ENCODE results near the gene RCOR3. TPM values are rescaled to one million over a fixed set of nuclear protein-coding genes. Genes with fewer than 3 reads are reported as not detected.
A peak's percentile ranks its signal among the peaks of the same experiment; 100 is the strongest.

The RCOR3 gene
- total RNA-seq, 1 donor from 2014 or later: 40.4 TPM

- FAIRE-seq (no peak), DNase-seq (ENCODE audit: low spot score in 2 of 2) (peak; percentile 36 to 48)
Observed at GRCh38 chr1:211323156-211324063, 64.2 kb downstream of the RCOR3 start.

DNA sequence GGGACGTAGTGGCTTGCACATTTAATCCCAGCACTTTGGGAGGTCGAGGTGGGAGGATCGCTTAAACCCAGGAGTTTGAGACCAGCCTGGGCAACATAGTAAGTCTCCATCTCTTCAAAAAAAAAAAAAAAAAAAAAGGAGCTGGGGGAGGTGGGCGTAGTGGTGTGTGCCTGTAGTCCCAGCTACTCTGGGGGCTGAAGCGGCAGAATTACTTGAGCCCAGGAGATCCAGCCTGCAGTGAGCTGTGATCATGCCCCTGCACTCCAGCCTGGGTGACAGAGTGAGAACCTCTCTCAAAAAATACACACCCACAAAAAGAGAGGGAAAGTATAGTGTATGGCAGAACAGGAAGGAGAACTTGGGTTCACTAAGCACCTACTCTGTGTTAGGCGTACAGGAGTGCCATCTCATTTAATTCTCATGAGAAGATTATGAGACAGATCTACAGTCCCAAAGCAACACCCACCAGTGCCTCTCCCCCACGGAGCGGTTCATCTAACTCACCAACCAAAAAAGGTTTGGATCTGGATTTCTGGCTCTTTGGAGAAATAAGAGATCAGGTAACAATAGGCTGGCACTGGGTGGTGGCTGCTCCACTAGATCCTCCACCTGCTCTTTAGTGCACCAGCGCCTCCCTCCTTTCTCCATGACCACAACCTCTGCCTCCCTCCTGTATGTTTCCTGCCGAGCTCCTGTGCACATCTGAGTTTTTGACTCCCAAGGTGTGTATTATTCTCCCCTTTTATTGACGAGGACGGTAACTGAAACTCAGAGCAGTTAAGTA is 66.0 kb downstream of the RCOR3 start:
- DNase-seq (ENCODE audit: low spot score in 2 of 2): no peak
- no peak for FAIRE-seq

GRCh38 chr1:211326140-211326527 is 67.0 kb downstream of the RCOR3 start:
- FAIRE-seq: no peak

DNA sequence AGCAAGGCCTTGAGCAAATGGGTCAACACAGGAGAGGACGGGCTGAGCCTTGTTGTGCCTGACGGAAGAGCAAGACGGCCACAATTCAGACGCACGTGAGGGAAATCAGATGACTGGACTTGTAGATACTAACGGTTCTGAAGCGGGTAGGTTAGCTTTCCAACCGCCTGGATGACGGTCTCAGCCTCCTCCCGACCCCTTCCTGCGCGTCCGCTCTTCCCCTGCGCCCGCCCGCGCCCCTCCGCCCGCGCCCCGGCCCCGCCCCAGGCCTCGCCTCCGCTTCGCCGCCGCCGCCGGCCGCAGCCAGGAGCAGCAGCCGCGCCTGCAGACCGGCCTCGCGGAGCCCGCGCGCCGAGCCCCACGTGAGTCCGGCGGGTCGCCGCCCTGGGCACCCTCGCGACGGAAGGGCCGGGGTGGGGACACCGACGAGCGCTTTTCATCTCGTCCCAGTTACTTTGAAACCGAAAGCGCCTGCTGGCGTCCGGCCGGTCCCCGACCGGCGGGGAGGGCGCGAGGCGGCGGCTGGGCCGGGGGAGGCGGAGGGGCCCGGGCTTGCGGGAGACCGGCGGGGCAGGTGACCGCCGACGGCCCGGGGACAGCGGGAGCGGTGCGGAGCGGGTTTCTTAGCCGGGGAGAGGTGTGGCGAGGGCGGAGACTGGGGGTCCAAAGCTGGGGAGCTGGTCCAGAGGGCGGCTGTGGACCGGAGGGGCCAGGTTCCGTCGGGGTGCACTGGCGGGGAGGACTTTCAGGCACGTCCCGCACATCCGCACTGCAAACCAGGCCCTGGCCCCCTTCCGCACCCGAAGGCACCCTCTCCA is 67.6 kb downstream of the RCOR3 start, which contains the start of gene TRAF5:
TSS of gene TRAF5 (plus strand) at position 306 of the 818 bp plus-strand sequence. CDS start 26,407 bp downstream, outside the sequence.
- FAIRE-seq (no peak), DNase-seq (ENCODE audit: low spot score in 2 of 2) (peak; percentile 51 to 56)

More at GRCh38 chr1:211326140-211326527, 67.0 kb downstream of the RCOR3 start:
- no peak for DNase-seq (ENCODE audit: low spot score in 2 of 2)

GRCh38 chr1:211327346-211327921 is 68.3 kb downstream of the RCOR3 start:
- DNase-seq (ENCODE audit: low spot score in 2 of 2) (no peak), FAIRE-seq (no peak)

DNA sequence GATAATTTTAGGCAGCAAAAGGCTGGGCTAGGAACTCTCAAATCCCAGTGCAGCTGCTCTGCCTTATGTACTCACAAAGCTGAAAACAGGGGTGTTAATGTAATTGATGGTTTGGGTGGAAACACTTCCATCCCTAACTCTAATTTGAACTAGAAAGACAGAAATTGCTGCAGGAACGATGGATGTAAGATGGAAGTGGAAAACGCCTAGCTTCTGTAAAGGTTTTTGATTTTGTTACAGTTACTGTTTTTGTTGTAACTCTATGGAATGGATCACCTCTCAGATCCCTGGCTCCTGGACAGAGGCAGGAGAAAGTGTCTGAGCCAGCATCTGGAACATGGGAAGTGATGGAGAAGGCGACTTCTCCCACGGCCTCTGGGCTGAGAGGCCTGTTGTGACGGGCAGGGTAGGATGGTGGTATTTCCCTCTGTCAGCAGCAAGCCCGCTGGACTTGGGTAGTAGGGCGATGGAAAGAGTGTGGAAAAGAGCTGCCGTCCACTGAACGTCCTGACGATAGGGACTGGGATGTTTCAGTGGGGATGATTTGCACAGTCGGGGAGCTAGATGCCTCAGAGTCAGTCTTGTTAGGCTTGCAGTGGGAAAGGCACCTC is 69.0 kb downstream of the RCOR3 start:
- no peak for FAIRE-seq
- DNase-seq (ENCODE audit: low spot score in 2 of 2): no peak

- DNase-seq (ENCODE audit: low spot score in 2 of 2): no peak
- FAIRE-seq: no peak
Observed at GRCh38 chr1:211328866-211329475, 69.8 kb downstream of the RCOR3 start.

- FAIRE-seq: no peak
- DNase-seq (ENCODE audit: low spot score in 2 of 2): no peak
Observed at GRCh38 chr1:211329764-211330201, 70.6 kb downstream of the RCOR3 start.

DNA sequence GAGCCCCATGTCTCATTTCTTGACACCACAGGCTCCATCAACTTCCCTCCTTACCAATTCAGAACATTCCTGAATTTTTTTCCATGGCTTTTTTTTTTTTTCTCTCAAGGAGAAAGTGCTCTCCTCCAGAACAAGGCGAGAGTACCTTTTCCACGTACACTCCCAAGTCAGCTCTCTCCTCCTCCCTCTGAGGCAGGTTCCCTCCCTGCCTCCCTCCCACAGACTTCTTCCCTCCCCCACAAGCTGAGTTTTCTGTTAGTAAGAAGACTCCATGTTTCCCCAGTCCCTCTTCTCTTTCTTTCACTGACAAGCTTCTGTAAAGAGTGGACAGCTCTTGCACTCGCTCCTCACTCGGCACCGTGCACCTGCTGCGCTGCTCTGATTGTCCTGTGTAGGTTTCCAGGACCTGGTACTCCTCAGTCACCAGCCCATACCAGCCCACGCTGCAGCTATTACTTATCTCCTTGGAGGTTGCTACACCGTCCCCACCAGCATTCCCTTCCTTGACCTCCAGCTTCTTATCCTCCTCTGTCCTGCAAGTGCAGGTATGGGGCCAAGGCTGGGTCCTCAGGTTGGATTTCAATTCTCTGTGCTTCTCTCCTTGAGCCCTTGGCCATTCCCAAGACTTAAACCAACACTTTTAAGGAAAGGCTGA is 71.2 kb downstream of the RCOR3 start:
- no peak for FAIRE-seq

DNA sequence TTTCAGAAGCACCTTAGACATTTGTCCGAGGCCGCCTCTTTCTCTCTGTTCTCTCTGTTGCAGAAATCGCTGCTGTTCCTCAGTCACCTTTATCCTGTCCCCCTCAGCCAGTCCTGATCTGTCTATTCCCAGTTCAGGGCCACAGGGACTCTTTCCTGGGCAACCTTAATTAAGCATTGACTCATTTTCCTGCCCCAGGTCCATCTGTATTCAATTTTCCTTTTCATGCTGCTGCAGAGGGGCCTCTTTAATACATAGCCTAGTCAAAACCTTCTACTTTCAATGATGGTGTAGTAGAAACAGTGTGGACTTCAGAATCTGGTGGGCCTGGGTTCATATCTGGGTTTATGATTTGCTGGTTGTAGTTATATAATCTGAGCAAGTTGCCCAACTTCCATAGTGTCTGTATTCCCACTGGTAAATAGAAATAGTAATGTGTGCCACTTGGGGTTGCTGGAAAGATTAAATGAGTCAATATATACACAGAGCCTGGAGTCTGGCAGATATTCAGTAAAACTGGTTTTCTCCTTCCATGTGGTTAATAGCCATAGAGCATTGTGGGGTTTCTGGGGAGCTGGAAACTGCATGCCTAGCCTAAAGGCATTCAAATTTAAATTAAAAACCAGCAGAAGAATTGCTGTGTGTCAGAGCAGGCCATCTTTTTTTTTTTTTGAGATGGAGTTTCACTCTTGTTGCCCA is 72.0 kb downstream of the RCOR3 start:
- no peak for DNase-seq (ENCODE audit: low spot score in 2 of 2)

More for the DNA sequence above, 71.2 kb downstream of the RCOR3 start:
- no peak for DNase-seq (ENCODE audit: low spot score in 2 of 2)

DNA sequence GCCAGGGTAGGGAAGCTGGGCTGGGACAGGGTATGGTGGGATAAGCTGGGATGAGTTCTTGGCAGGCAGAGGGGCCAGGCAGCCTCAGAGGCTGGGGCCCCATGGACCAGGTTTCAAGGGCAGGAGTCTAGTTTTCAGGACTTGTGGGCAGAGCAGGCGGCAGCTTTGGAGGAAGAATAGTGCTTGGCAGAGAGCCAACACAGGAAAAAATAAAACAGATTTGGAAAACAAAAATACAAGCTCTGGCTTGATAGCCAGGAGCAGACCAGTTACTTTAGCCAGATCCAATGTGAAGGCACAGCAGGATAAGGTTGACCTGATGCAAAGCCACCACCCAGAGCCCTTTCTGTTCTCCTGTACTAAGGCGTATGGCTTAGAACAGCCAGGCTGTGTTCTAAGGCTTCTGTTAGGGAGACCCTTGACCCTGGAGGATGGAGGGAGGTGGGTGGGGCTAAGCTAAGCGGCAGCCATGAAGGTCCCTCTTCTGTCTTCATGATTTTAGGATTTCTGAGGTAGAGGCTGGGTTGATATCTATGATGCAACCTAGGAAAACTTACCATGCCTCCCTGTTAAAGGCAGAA is 73.0 kb downstream of the RCOR3 start:
- FAIRE-seq: no peak
- no peak for DNase-seq (ENCODE audit: low spot score in 2 of 2)

More for the DNA sequence above, 72.0 kb downstream of the RCOR3 start:
- FAIRE-seq: no peak

GRCh38 chr1:211332830-211333229 is 73.7 kb downstream of the RCOR3 start:
- FAIRE-seq (no peak), DNase-seq (ENCODE audit: low spot score in 2 of 2) (no peak)

DNA sequence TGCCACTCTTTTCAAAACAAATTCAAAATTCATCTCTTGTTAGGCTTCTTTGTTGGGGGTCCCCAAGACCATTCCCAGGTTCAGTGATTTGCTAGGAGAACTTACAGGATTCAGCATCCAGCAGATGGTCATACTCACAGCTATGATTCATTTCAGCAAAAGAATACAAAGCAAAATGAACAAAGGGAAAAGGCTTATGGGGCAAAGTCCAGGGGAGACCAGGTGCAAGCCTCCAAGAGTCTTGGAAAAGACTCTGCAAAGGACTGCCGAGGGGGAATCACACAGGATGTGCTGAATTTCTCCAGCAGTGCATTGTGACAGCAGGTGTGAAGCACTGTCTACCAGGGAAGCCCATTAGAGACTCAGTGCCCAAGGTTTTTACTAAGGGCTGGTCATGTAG is 74.7 kb downstream of the RCOR3 start:
- DNase-seq (ENCODE audit: low spot score in 2 of 2) (no peak), FAIRE-seq (no peak)

- FAIRE-seq (no peak), DNase-seq (ENCODE audit: low spot score in 2 of 2) (no peak)
Observed at GRCh38 chr1:211334986-211335385, 75.8 kb downstream of the RCOR3 start.

DNA sequence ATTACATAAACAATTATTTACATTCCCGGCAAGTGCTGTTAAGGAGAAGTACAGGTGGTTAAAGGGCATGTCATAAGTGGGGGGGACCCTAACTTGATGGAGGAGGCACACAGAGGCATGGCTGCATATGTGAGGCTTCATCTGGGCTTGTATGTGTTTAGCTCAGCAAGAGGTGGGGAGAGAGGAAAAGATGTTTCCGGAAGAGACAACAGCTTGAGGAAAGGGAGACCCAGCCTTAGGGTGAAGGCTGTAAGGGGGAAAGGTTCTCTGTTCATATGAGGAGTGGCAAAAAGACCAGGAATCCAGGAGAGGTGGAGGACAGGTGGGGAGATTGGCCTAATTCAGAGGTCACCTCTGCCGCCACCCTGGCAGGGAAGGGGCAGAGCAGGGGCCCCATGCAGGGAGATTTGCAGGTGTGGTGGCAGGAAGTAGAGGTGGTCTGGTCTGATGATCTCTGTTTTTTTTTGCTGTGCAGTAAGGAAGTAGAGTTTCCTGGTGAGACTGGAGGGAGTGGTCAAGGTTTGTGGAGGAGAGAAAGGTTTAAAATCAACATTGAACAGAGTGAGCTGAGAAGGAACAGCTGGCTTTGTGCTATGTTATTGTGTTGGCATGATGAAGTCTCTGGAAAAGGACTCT is 76.5 kb downstream of the RCOR3 start:
- DNase-seq (ENCODE audit: low spot score in 2 of 2) (no peak), FAIRE-seq (no peak)

DNA sequence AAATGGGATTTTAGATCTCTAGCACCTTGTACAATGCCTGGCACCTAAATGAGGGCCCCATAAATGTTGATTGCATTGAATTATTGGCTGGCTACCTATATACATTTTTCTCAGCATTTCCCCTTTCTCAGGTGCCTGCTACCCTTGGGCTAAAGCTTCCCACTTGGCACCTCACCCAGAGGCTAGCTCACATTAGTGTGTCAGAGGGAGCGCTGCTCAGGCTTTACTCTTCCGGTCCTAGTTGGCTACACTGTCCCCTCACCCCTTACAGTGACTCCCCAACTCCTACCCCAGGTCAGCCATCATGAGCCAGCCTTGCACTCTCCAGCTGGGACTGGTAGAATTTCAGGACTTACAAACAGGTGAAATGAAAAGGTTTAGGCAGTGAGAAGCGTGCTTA is 77.0 kb downstream of the RCOR3 start:
- DNase-seq (ENCODE audit: low spot score in 2 of 2) (no peak), FAIRE-seq (no peak)

- DNase-seq (ENCODE audit: low spot score in 2 of 2) (no peak), FAIRE-seq (no peak)
Observed at GRCh38 chr1:211336775-211337174, 77.6 kb downstream of the RCOR3 start.
